CD4-positive, alpha-beta T cell (primary cell): ENCODE results near the gene ZMYND11. TPM values are rescaled to one million over a fixed set of nuclear protein-coding genes. Genes with fewer than 3 reads are reported as not detected.

Experiments
- ATAC-seq: fragments of 200-7000 bp; cut with Tn5 transposase; one replicate; pipeline ENCODE4 v1.10.0; 2022; ENCODE audit warnings: mild to moderate bottlenecking; ENCODE audit not compliant: poor library complexity
- CTCF ChIA-PET: fragments of 350-600 bp; sonication (Branson Sonifier 250); formaldehyde crosslinking; loops from one replicate; lab custom pipeline; 2021; ENCODE audit warnings: antibody characterized with exemption, inconsistent platforms; lab: Charles Lee
- POLR2A ChIA-PET: fragments of 350-600 bp; sonication (Branson Sonifier 250); formaldehyde crosslinking; loops from one replicate; lab custom pipeline; 2021; ENCODE audit warnings: antibody characterized with exemption, inconsistent platforms; lab: Charles Lee
- DNase-seq, 14 experiments: peaks; one replicate each; pipeline ENCODE4 v3.0.0-alpha.2; 2013 to 2020; ENCODE audit warnings: mixed read lengths in 2 of 14
- H3K27ac ChIP-seq, 2 donors: one replicate each; pipeline versions ENCODE4 v1.5.1 to v1.7.0; 2013; ENCODE audit warnings: low read length in 2 of 2, low read depth in 1 of 2, mild to moderate bottlenecking in 1 of 2
- H3K27me3 ChIP-seq, 2 experiments: 1 replicate in 1 of 2; 2 replicates in 1 of 2; pipeline versions ENCODE4 v1.6.1 to v1.7.0; 2013; ENCODE audit warnings: low read length in 2 of 2, control low read depth in 1 of 2, mild to moderate bottlenecking in 1 of 2, moderate library complexity in 1 of 2; ENCODE audit not compliant: insufficient read depth in 2 of 2, control insufficient read depth in 1 of 2
- H3K36me3 ChIP-seq: one replicate; pipeline ENCODE4 v1.6.1; 2013; ENCODE audit warnings: low read length, control low read depth; ENCODE audit not compliant: insufficient read depth
- H3K4me1 ChIP-seq: one replicate; pipeline ENCODE4 v1.6.1; 2013; ENCODE audit warnings: low read length, control low read depth; ENCODE audit not compliant: insufficient read depth
- H3K4me3 ChIP-seq: one replicate; pipeline ENCODE4 v1.5.1; 2013; ENCODE audit warnings: mild to moderate bottlenecking, low read length, moderate library complexity
- H3K9me3 ChIP-seq, 2 experiments: 1 replicate in 1 of 2; 2 replicates in 1 of 2; pipeline versions ENCODE4 v1.6.1 to v1.7.0; 2013; ENCODE audit warnings: low read length in 2 of 2, mild to moderate bottlenecking in 2 of 2, control low read depth in 1 of 2, moderate library complexity in 1 of 2; ENCODE audit not compliant: control insufficient read depth in 1 of 2, insufficient read depth in 1 of 2
- H3K27ac Mint-ChIP-seq: one replicate; pipeline ENCODE4 v1.8.0; 2020; ENCODE audit warnings: mixed read lengths
- H3K27me3 Mint-ChIP-seq: one replicate; pipeline ENCODE4 v1.8.0; 2021; ENCODE audit warnings: mixed read lengths
- H3K36me3 Mint-ChIP-seq: one replicate; pipeline ENCODE4 v1.8.0; 2021; ENCODE audit warnings: low read depth, mixed read lengths
- H3K4me1 Mint-ChIP-seq: one replicate; pipeline ENCODE4 v1.8.0; 2021; ENCODE audit warnings: low read depth, mixed read lengths
- H3K4me3 Mint-ChIP-seq: one replicate; pipeline ENCODE4 v1.8.0; 2020; ENCODE audit warnings: mild to moderate bottlenecking, mixed read lengths
- H3K9me3 Mint-ChIP-seq: one replicate; pipeline ENCODE4 v1.8.0; 2020; ENCODE audit warnings: mixed read lengths
- CTCF ChIP-seq: fragments of 200-600 bp; IDR thresholded peaks from one replicate; pipeline ENCODE4 v1.8.0; 2022; ENCODE audit warnings: antibody characterized with exemption, mild to moderate bottlenecking
- intact Hi-C, 2 experiments: fragments of 100-400 bp; cut with DNase I in 1 of 2; cut with micrococcal nuclease in 1 of 2; formaldehyde crosslinking; loops; one replicate each; pipeline versions ENCODE4 v1.15.1 to v1.9.0; 2023 to 2025; cut with DNase I, micrococcal nuclease
- total RNA-seq, 174 experiments: library from RNA in 2 of 174; stranded (reverse) in 2 of 174; gene quantifications; one replicate each; pipeline ENCODE4 v1.2.3 and lab custom pipeline; 2021 to 2026

The ZMYND11 gene
- total RNA-seq, 2 experiments from 2014 or later: 19.9 to 22.2 TPM

- ChIA-PET CTCF (no interaction called here), POLR2A (no interaction called here)
- Histone ChIP-seq H3K36me3 (peaks cover 10% of the 10 kb centered on the region), H3K27ac (no peak overlapping the region), H3K27me3 (no peaks in the 10 kb centered on the region), H3K4me3 (no peak overlapping the region), H3K4me1 (no peaks in the 10 kb centered on the region), H3K9me3 (no peaks in the 10 kb centered on the region)
- ATAC-seq (no peak), DNase-seq (no peak)
- Mint-ChIP-seq H3K36me3 (peaks cover 55% of the 10 kb centered on the region), H3K9me3 (no peaks in the 10 kb centered on the region), H3K4me1 (no peaks in the 10 kb centered on the region), H3K4me3 (no peak overlapping the region), H3K27ac (no peak overlapping the region), H3K27me3 (no peaks in the 10 kb centered on the region)
- intact Hi-C loops: no loop called here
- TF ChIP-seq CTCF: no peak
Measured at GRCh38 chr10:209357-209756, 74.1 kb downstream of the ZMYND11 start.

- ATAC-seq (no peak), DNase-seq (no peak)
- intact Hi-C loops: no loop called here
- no peaks in the 10 kb centered on the region for H3K4me1 ChIP-seq
- H3K27me3 ChIP-seq: no peaks in the 10 kb centered on the region
- ChIA-PET POLR2A (no interaction called here), CTCF (no interaction called here)
- H3K4me1 Mint-ChIP-seq: no peaks in the 10 kb centered on the region
- H3K9me3 ChIP-seq: no peaks in the 10 kb centered on the region
- H3K4me3 Mint-ChIP-seq: no peak overlapping the region
- H3K27me3 Mint-ChIP-seq: no peaks in the 10 kb centered on the region
- peaks cover 13% of the 10 kb centered on the region for H3K36me3 ChIP-seq
- no peak for TF ChIP-seq CTCF
- H3K9me3 Mint-ChIP-seq: no peaks in the 10 kb centered on the region
- H3K27ac Mint-ChIP-seq: no peak overlapping the region
- no peak overlapping the region for H3K4me3 ChIP-seq
- no peak overlapping the region for H3K27ac ChIP-seq
- peaks cover 57% of the 10 kb centered on the region for H3K36me3 Mint-ChIP-seq
Measured at GRCh38 chr10:210297-210696, 75.0 kb downstream of the ZMYND11 start.

DNA sequence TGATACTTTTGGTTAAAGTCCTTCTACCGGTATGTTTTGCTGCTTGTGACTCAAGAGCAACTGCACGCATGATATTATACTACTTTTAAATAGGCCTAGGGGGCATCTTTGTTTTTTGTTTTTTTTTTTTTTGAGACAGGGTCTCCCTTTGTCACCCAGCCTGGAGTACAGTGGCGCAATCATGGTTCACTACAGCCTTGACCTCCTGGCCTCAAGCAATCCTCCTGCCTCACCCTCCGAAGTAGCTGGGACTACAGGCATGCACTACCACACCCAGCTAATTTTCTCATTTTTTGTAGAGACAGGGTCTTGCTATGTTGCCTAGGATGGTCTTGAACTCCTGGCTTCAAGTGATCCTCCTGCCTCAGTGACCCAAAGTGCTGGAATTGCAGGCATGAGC, 80.2 kb downstream of the ZMYND11 start:
- ATAC-seq: no peak
- Mint-ChIP-seq H3K4me3 (no peak overlapping the region), H3K36me3 (peaks cover 31% of the 10 kb centered on the region), H3K27ac (no peak overlapping the region), H3K9me3 (no peaks in the 10 kb centered on the region), H3K4me1 (peaks cover 27% of the 10 kb centered on the region), H3K27me3 (no peaks in the 10 kb centered on the region)
- Histone ChIP-seq H3K36me3 (peaks cover 8% of the 10 kb centered on the region), H3K9me3 (no peaks in the 10 kb centered on the region), H3K27me3 (no peaks in the 10 kb centered on the region), H3K4me1 (no peaks in the 10 kb centered on the region), H3K4me3 (no peak overlapping the region), H3K27ac (no peak overlapping the region)
- intact Hi-C loops: no loop called here
- DNase-seq: no peak
- ChIA-PET POLR2A (no interaction called here), CTCF (no interaction called here)
- no peak for TF ChIP-seq CTCF
